Endothelial cell of umbilical vein (primary cell): ENCODE results near the gene C3orf49. TPM values are rescaled to one million over a fixed set of nuclear protein-coding genes. Genes with fewer than 3 reads are reported as not detected.

Experiments
- BruUV-seq: library from RNA; stranded (reverse); fragments of 400-500 nt; replicated peaks from 2 replicates; lab custom pipeline; 2021; lab: Mats Ljungman, UMichigan
- CTCF ChIA-PET: fragments of 300-600, 350-600 bp; sonication (Branson Sonifier 250); formaldehyde crosslinking; loops from one replicate; lab custom pipeline; 2021; ENCODE audit warnings: antibody characterized with exemption, inconsistent platforms; lab: Charles Lee
- POLR2A ChIA-PET: fragments of 300-600, 350-600 bp; sonication (Branson Sonifier 250); formaldehyde crosslinking; loops from one replicate; lab custom pipeline; 2021; ENCODE audit warnings: antibody characterized with exemption, inconsistent platforms; lab: Charles Lee
- DNase-seq: peaks from one replicate; pipeline ENCODE4 v3.0.0-alpha.2; 2011; ENCODE audit warnings: low read depth, low spot score
- FAIRE-seq: peaks from 2 replicates; lab custom pipeline; 2011; peaks lifted over from hg19 to GRCh38; lab: Jason Lieb, UNC
- H2AFZ ChIP-seq: 2 replicates; pipeline ENCODE4 v1.6.0; 2012; ENCODE audit warnings: low read depth, low read length, control low read depth, inconsistent platforms
- H3K27ac ChIP-seq: 2 replicates; pipeline ENCODE4 v1.5.1; 2011; ENCODE audit warnings: low read depth, mild to moderate bottlenecking, control low read depth, low read length, moderate library complexity; ENCODE audit not compliant: insufficient read depth
- H3K27me3 ChIP-seq, 2 experiments: 2 replicates each; pipeline versions ENCODE4 v1.6.0 to v1.6.1; 2011; ENCODE audit warnings: low read length in 2 of 2, mixed read lengths in 1 of 2; ENCODE audit not compliant: control insufficient read depth in 2 of 2, insufficient read depth in 2 of 2
- H3K36me3 ChIP-seq, 2 experiments: 2 replicates in 1 of 2; 3 replicates in 1 of 2; pipeline ENCODE4 v1.5.1; 2011; ENCODE audit warnings: low read length in 2 of 2, mild to moderate bottlenecking in 1 of 2, moderate library complexity in 1 of 2; ENCODE audit not compliant: control insufficient read depth in 2 of 2, insufficient read depth in 2 of 2; ENCODE audit errors: extremely low read depth in 1 of 2
- H3K4me1 ChIP-seq: 3 replicates; pipeline ENCODE4 v1.5.1; 2011; ENCODE audit warnings: mild to moderate bottlenecking, low read length; ENCODE audit not compliant: control insufficient read depth, insufficient read depth; ENCODE audit errors: extremely low read depth
- H3K4me2 ChIP-seq: 2 replicates; pipeline ENCODE4 v1.6.1; 2011; ENCODE audit warnings: low read length, control low read depth, mixed read lengths; ENCODE audit not compliant: insufficient read depth
- H3K4me3 ChIP-seq, 3 experiments: fragments of 200-600 bp in 1 of 3; sonication (generic), shearing (Covaris generic) in 1 of 3; replicated peaks in 1 of 3; 2 replicates each; pipeline ENCODE4 v1.5.1; 2011 to 2016; ENCODE audit warnings: control low read depth in 3 of 3, low read length in 3 of 3, mild to moderate bottlenecking in 2 of 3, inconsistent platforms in 1 of 3, low read depth in 1 of 3, moderate library complexity in 1 of 3; ENCODE audit not compliant: insufficient read depth in 1 of 3
- H3K79me2 ChIP-seq: 2 replicates; pipeline ENCODE4 v1.6.0; 2012; ENCODE audit warnings: low read length, inconsistent platforms; ENCODE audit not compliant: control insufficient read depth, insufficient read depth
- H3K9ac ChIP-seq: replicated peaks from 2 replicates; pipeline ENCODE3; 2011; ENCODE audit warnings: low read length, control low read depth; ENCODE audit not compliant: insufficient read depth; ENCODE audit errors: extremely low read depth
- H3K9me1 ChIP-seq: replicated peaks from 3 replicates; pipeline ENCODE4 v1.6.0; 2011; ENCODE audit warnings: mild to moderate bottlenecking, low read length; ENCODE audit not compliant: control insufficient read depth, insufficient read depth; ENCODE audit errors: extremely low read depth
- H3K9me3 ChIP-seq: replicated peaks from 2 replicates; pipeline ENCODE4 v1.5.1; 2012; ENCODE audit warnings: low read length, inconsistent platforms; ENCODE audit not compliant: control insufficient read depth, insufficient read depth
- H4K20me1 ChIP-seq: replicated peaks from 2 replicates; pipeline ENCODE3; 2011; ENCODE audit warnings: mild to moderate bottlenecking, low read length; ENCODE audit not compliant: control insufficient read depth, insufficient read depth; ENCODE audit errors: extremely low read depth
- EZH2 ChIP-seq: IDR thresholded peaks from 2 replicates; pipeline ENCODE4 v1.6.1; 2012; ENCODE audit warnings: borderline replicate concordance, low read depth, mild to moderate bottlenecking, moderate library complexity, low read length, inconsistent platforms; ENCODE audit not compliant: severe bottlenecking
- FOS ChIP-seq: IDR thresholded peaks from 2 replicates; pipeline ENCODE4 v1.6.1; 2011; ENCODE audit warnings: mild to moderate bottlenecking, low read length, moderate library complexity, borderline replicate concordance; ENCODE audit not compliant: insufficient read depth
- POLR2A ChIP-seq: IDR thresholded peaks from 2 replicates; pipeline ENCODE4 v1.6.1; 2012; ENCODE audit warnings: low read depth, mild to moderate bottlenecking, control low read depth, low read length
- POLR2AphosphoS5 ChIP-seq: IDR thresholded peaks from 2 replicates; pipeline ENCODE4 v1.6.1; 2012; ENCODE audit warnings: low read depth, mild to moderate bottlenecking, control low read depth, low read length, moderate library complexity; ENCODE audit not compliant: insufficient read depth
- dilution Hi-C: fragments of 300-500 bp; cut with MboI; formaldehyde crosslinking; loops from one replicate; pipeline ENCODE4 v1.15.0; 2019; ENCODE audit warnings: low sequenced_read_pairs; ENCODE audit not compliant: extremely low pct_ligation_motif_present
- intact Hi-C: fragments of 100-400 bp; cut with micrococcal nuclease; formaldehyde crosslinking; loops from one replicate; pipeline ENCODE4 v1.10.0; 2022
- polyA plus RNA-seq, 4 experiments: library from polyadenylated mRNA; depleted of rRNA in 3 of 4; stranded (reverse) in 3 of 4; unstranded in 1 of 4; fragments of >200 nt; gene quantifications; 2 replicates each; pipeline versions ENCODE4 v1.2.1 to v1.2.3, GENCODE V29; 2011 to 2012; ENCODE audit warnings: missing spikeins in 1 of 4
- total RNA-seq: library from RNA; stranded (reverse); gene quantifications from 2 replicates; pipeline ENCODE4 v1.2.3, GENCODE V29; 2021
- TF ChIP-seq, protein P1 (sequence below), 2 donors: IDR thresholded peaks; 1 replicate in 1 of 2; 2 replicates in 1 of 2; pipeline ENCODE4 v1.5.1; 2011; ENCODE audit warnings: low read length in 2 of 2, mild to moderate bottlenecking in 2 of 2, moderate library complexity in 2 of 2, control low read depth in 1 of 2, inconsistent platforms in 1 of 2, low read depth in 1 of 2; ENCODE audit not compliant: insufficient read depth in 1 of 2; ENCODE audit errors: extremely low read depth in 1 of 2
- TF ChIP-seq, protein P2 (sequence below): IDR thresholded peaks from 2 replicates; pipeline ENCODE4 v1.6.1; 2011; ENCODE audit not compliant: insufficient read depth, insufficient read length

C3orf49 gene
- total and polyA plus RNA-seq, 2 donors (not counting 3 experiments of a cell fraction or from before 2014, with no cell fraction given): not detected

DNA sequence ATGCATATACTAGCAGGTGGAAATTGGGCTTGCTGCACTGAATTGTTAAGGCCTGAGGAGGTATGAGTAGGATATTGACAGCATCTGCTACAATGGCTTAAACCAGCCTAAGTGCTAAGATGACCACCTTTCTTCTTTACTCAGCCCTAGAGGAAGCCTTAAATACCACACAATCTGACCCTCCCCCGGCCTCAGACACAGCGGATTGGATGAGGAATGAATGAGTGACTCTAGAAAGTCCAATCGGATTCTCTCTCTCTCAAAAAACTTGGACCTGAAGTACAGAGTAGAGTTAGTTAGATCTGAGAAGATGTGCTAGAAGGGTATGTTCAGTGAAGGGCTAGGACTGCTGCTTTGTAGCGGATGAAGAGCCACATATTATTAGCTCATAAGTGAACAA, 39.9 kb upstream of the C3orf49 start:
- ChIA-PET CTCF (no interaction called here), POLR2A (no interaction called here)
- dilution Hi-C loops (no loop called here), intact Hi-C loops (no loop called here)
- Histone ChIP-seq H3K27ac (no peak overlapping the region), H3K79me2 (no peaks in the 10 kb centered on the region), H4K20me1 (no peaks in the 10 kb centered on the region), H3K4me1 (no peaks in the 10 kb centered on the region), H3K9me3 (no peaks in the 10 kb centered on the region), H3K9ac (no peak overlapping the region), H3K4me3 (no peak overlapping the region), H3K9me1 (no peaks in the 10 kb centered on the region), H3K4me2 (no peak overlapping the region), H2AFZ (no peak overlapping the region), H3K27me3 (no peaks in the 10 kb centered on the region), H3K36me3 (no peaks in the 10 kb centered on the region)
- DNase-seq (no peak), FAIRE-seq (no peak)
- TF ChIP-seq EZH2: no peak
- TF ChIP-seq FOS: no peak
- TF ChIP-seq, protein P1, sequence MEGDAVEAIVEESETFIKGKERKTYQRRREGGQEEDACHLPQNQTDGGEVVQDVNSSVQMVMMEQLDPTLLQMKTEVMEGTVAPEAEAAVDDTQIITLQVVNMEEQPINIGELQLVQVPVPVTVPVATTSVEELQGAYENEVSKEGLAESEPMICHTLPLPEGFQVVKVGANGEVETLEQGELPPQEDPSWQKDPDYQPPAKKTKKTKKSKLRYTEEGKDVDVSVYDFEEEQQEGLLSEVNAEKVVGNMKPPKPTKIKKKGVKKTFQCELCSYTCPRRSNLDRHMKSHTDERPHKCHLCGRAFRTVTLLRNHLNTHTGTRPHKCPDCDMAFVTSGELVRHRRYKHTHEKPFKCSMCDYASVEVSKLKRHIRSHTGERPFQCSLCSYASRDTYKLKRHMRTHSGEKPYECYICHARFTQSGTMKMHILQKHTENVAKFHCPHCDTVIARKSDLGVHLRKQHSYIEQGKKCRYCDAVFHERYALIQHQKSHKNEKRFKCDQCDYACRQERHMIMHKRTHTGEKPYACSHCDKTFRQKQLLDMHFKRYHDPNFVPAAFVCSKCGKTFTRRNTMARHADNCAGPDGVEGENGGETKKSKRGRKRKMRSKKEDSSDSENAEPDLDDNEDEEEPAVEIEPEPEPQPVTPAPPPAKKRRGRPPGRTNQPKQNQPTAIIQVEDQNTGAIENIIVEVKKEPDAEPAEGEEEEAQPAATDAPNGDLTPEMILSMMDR (IDR thresholded peaks at IDR 0.05; ENCODE audit: extremely low read depth in 1 of 2, insufficient read depth in 1 of 2, low read depth in 1 of 2, low read length in 2 of 2): no peak
- TF ChIP-seq POLR2AphosphoS5: no peak
- TF ChIP-seq, protein P2, sequence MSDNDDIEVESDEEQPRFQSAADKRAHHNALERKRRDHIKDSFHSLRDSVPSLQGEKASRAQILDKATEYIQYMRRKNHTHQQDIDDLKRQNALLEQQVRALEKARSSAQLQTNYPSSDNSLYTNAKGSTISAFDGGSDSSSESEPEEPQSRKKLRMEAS: no peak
- no peak for TF ChIP-seq POLR2A
- no TSS peak for BruUV-seq
